Large intestine (tissue), 3 donors: ENCODE results near the gene CASP1. TPM values are rescaled to one million over a fixed set of nuclear protein-coding genes. Genes with fewer than 3 reads are reported as not detected.
A peak's percentile ranks its signal among the peaks of the same experiment; 100 is the strongest.

Source experiments
- DNase-seq, 2 donors: peaks; one replicate each; pipeline versions ENCODE4 v3.0.0 to v3.0.0-alpha.2; 2013
- H3K27ac ChIP-seq: one replicate; pipeline ENCODE4 v1.5.1; 2013; ENCODE audit warnings: low read length
- H3K27me3 ChIP-seq: 2 replicates; pipeline ENCODE4 v1.6.1; 2013; ENCODE audit warnings: low read length; ENCODE audit not compliant: control insufficient read depth, insufficient read depth
- H3K36me3 ChIP-seq: 2 replicates; pipeline ENCODE4 v1.6.1; 2013; ENCODE audit warnings: low read length; ENCODE audit not compliant: control insufficient read depth, insufficient read depth
- H3K4me1 ChIP-seq: one replicate; pipeline ENCODE4 v1.6.1; 2013; ENCODE audit warnings: low read length; ENCODE audit not compliant: control insufficient read depth, insufficient read depth
- H3K4me3 ChIP-seq: one replicate; pipeline ENCODE4 v1.5.1; 2013; ENCODE audit warnings: low read length
- H3K9me3 ChIP-seq: one replicate; pipeline ENCODE4 v1.6.1; 2013; ENCODE audit warnings: mild to moderate bottlenecking, low read depth, low read length, moderate library complexity; ENCODE audit not compliant: control insufficient read depth
- WGBS: methylation state at CpG from one replicate; pipeline ENCODE4 v1.1.5; 2013; ENCODE audit warnings: low lambda C conversion rate; ENCODE audit not compliant: insufficient coverage; 5-methylcytosine and 5-hydroxymethylcytosine counted together
- polyA plus RNA-seq: library from polyadenylated mRNA; unstranded; fragments of 120-200 nt; gene quantifications from one replicate; pipeline ENCODE4 v1.2.1, GENCODE V29; 2013

Gene CASP1
- polyA plus RNA-seq, 1 donor = 135 TPM

DNA sequence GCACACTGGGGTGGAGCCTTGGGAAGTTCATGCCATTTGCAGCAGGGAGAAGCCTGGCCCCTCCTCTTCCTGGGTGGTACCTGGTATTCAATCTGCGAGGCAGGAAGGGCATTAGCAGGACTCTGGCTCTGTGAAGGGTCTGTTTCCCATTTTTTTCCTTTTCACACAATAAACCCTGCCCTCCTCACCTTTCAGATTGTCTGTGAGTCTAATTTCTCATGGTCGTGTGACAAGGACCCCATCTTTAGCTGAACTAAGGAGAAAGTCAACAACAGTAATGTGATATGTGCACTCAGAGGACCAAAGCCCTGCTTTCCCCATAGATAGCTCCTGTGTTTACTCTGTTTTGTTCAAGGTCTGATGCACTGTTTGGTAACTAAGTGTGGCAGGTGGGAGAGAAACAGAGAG is 39.9 kb downstream of the CASP1 start:
- Histone ChIP-seq H3K9me3 (no peaks in the 10 kb centered on the region), H3K4me3 (no peak overlapping the region), H3K27ac (no peak overlapping the region), H3K27me3 (no peaks in the 10 kb centered on the region), H3K4me1 (no peaks in the 10 kb centered on the region), H3K36me3 (no peaks in the 10 kb centered on the region)
- WGBS = no CpG with 5 or more reads among the region's 2 CpGs
- no peak for DNase-seq

GRCh38 chr11:104992781-104993180 is 42.2 kb downstream of the CASP1 start:
- no peak for DNase-seq
- WGBS = no CpG with 5 or more reads among the region's 1 CpG

GRCh38 chr11:104991994-104992393 is 43.0 kb downstream of the CASP1 start:
- H3K36me3 ChIP-seq = no peaks in the 10 kb centered on the region
- WGBS = 57% methylated on average over 1 of the region's 4 CpGs
- peaks cover 8% of the 10 kb centered on the region for H3K9me3 ChIP-seq
- no peaks in the 10 kb centered on the region for H3K27me3 ChIP-seq
- H3K27ac ChIP-seq = no peak overlapping the region
- no peak overlapping the region for H3K4me3 ChIP-seq
- no peak for DNase-seq
- H3K4me1 ChIP-seq = no peaks in the 10 kb centered on the region

More at GRCh38 chr11:104992781-104993180, 42.2 kb downstream of the CASP1 start:
- Histone ChIP-seq H3K4me3 (no peak overlapping the region), H3K27me3 (no peaks in the 10 kb centered on the region), H3K9me3 (peaks cover 3% of the 10 kb centered on the region), H3K4me1 (no peaks in the 10 kb centered on the region), H3K27ac (no peak overlapping the region), H3K36me3 (no peaks in the 10 kb centered on the region)

DNA sequence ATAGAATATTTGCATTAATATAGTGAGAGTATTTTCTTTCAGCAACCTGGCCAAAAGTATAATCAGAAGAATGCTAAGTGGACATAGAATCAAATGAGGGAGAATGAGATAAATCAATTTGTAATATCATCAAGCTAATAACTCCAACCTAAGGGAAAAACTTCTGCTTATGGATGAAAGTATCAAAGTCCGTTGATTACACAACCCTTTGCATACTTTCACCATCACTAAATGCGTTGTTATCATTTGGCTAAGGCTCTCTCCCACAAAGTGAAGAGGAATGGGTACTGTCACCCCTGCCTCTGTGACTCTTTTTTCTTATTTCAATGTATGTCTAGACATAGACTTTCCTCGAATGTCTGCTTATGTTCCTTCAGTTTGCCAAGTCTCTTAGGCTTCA is 50.1 kb downstream of the CASP1 start:
- DNase-seq = peak; percentile 54 to 75
- Histone ChIP-seq H3K4me3 (no peak overlapping the region), H3K9me3 (peaks cover 8% of the 10 kb centered on the region), H3K4me1 (peaks cover 4% of the 10 kb centered on the region), H3K27me3 (no peaks in the 10 kb centered on the region), H3K36me3 (no peaks in the 10 kb centered on the region), H3K27ac (no peak overlapping the region)
- WGBS = 80% methylated on average over 1 of the region's 3 CpGs

DNA sequence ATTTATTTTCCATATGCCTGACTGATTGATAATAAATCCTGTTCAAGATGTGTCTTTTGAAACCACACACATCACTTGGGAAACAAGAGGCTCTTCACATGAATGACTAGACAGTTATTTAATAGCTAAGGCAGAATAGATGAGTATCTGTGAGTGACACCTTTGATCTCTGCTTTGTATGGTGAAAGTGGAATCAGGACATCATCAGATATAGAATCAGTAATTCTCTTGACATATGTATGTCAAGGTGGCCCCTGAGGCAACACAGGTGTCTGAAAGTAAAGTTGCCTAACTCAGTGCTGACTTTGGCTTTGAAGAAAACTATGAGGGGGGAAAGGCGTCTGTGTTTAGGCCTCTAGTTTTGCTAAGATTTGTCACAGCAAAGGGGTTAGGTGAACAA is 55.1 kb downstream of the CASP1 start:
- Histone ChIP-seq H3K4me1 (peaks cover 4% of the 10 kb centered on the region), H3K4me3 (no peak overlapping the region)
- WGBS = no CpG with 5 or more reads among the region's 1 CpG

More for the DNA sequence above, 55.1 kb downstream of the CASP1 start:
- no peak overlapping the region for H3K27ac ChIP-seq
- H3K36me3 ChIP-seq = no peaks in the 10 kb centered on the region
- no peaks in the 10 kb centered on the region for H3K27me3 ChIP-seq
- no peak for DNase-seq
- H3K9me3 ChIP-seq = no peaks in the 10 kb centered on the region

Other genes starting within 250 kb of the CASP1 start
- gene CASP12, start 136.7 kb downstream of the CASP1 start, polyA plus RNA-seq = 0.49 TPM
- 89.7 TPM for gene CASP4, start 66.6 kb downstream of the CASP1 start, polyA plus RNA-seq
- gene CASP5, start 12.0 kb downstream of the CASP1 start, polyA plus RNA-seq = 15.2 TPM
- 25.6 TPM for gene CARD16, start 10.2 kb upstream of the CASP1 start, polyA plus RNA-seq
- gene CARD18, start 104.6 kb upstream of the CASP1 start, polyA plus RNA-seq = not detected